Large intestine (tissue), 3 donors: ENCODE data around the gene TCP10L. TPM values are rescaled to one million over a fixed set of nuclear protein-coding genes. Genes with fewer than 3 reads are reported as not detected.
"Not testable (repeated sequence)": the region's sequence is repeated elsewhere in the genome, so short reads cannot be mapped to it uniquely, and the experiment has no call there.

Source experiments
- DNase-seq, 2 donors: peaks; one replicate each; pipeline versions ENCODE4 v3.0.0 to v3.0.0-alpha.2; 2013
- H3K27ac ChIP-seq: one replicate; pipeline ENCODE4 v1.5.1; 2013; ENCODE audit warnings: low read length
- H3K27me3 ChIP-seq: 2 replicates; pipeline ENCODE4 v1.6.1; 2013; ENCODE audit warnings: low read length; ENCODE audit not compliant: control insufficient read depth, insufficient read depth
- H3K36me3 ChIP-seq: 2 replicates; pipeline ENCODE4 v1.6.1; 2013; ENCODE audit warnings: low read length; ENCODE audit not compliant: control insufficient read depth, insufficient read depth
- H3K4me1 ChIP-seq: one replicate; pipeline ENCODE4 v1.6.1; 2013; ENCODE audit warnings: low read length; ENCODE audit not compliant: control insufficient read depth, insufficient read depth
- H3K4me3 ChIP-seq: one replicate; pipeline ENCODE4 v1.5.1; 2013; ENCODE audit warnings: low read length
- H3K9me3 ChIP-seq: one replicate; pipeline ENCODE4 v1.6.1; 2013; ENCODE audit warnings: mild to moderate bottlenecking, low read depth, low read length, moderate library complexity; ENCODE audit not compliant: control insufficient read depth
- WGBS: methylation state at CpG from one replicate; pipeline ENCODE4 v1.1.5; 2013; ENCODE audit warnings: low lambda C conversion rate; ENCODE audit not compliant: insufficient coverage; 5-methylcytosine and 5-hydroxymethylcytosine counted together
- polyA plus RNA-seq: library from polyadenylated mRNA; unstranded; fragments of 120-200 nt; gene quantifications from one replicate; pipeline ENCODE4 v1.2.1, GENCODE V29; 2013

TCP10L gene
- polyA plus RNA-seq, 1 donor, result 0.70 TPM

GRCh38 chr21:32558106-32558505 is 27.2 kb downstream of the TCP10L start:
- H3K9me3 ChIP-seq, result no peaks in the 10 kb centered on the region
- no peaks in the 10 kb centered on the region for H3K36me3 ChIP-seq
- WGBS, result no CpG with 5 or more reads among the region's 3 CpGs
- H3K4me1 ChIP-seq, result no peaks in the 10 kb centered on the region
- H3K27me3 ChIP-seq, result no peaks in the 10 kb centered on the region
- no peak overlapping the region for H3K4me3 ChIP-seq
- H3K27ac ChIP-seq, result no peak overlapping the region
- no peak for DNase-seq

GRCh38 chr21:32554832-32555638 is 30.3 kb downstream of the TCP10L start:
- no peaks in the 10 kb centered on the region for H3K9me3 ChIP-seq
- H3K36me3 ChIP-seq, result no peaks in the 10 kb centered on the region
- DNase-seq, result no peak
- H3K27me3 ChIP-seq, result no peaks in the 10 kb centered on the region
- H3K4me3 ChIP-seq, result no peak overlapping the region
- no CpG with 5 or more reads among the region's 4 CpGs for WGBS
- H3K27ac ChIP-seq, result no peak overlapping the region
- no peaks in the 10 kb centered on the region for H3K4me1 ChIP-seq

GRCh38 chr21:32549886-32550285 is 35.4 kb downstream of the TCP10L start:
- H3K4me3 ChIP-seq, result no peak overlapping the region
- no peak overlapping the region for H3K27ac ChIP-seq
- DNase-seq, result no peak
- no peaks in the 10 kb centered on the region for H3K27me3 ChIP-seq
- no CpG with 5 or more reads among the region's 3 CpGs for WGBS
- H3K9me3 ChIP-seq, result no peaks in the 10 kb centered on the region
- no peaks in the 10 kb centered on the region for H3K4me1 ChIP-seq
- H3K36me3 ChIP-seq, result no peaks in the 10 kb centered on the region

DNA sequence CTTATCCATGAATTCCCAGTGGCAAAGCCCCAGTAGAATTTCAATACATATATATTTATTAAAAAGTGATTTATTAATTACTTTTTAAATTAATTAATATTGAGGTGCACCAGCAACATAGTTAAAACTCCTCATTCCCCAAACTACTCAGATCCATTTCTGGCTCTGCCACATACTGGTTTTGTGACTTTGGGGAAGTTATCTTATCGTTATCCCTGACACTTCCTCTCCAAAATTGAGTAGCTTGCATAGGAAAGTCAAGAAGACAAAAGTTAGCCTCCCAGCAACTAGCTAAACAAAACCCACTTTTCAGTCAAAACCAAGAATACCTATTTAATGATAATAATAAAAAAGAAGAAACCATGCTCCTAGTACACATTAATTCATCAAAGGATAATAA is 35.9 kb downstream of the TCP10L start:
- Histone ChIP-seq H3K27me3 (no peaks in the 10 kb centered on the region), H3K4me3 (no peak overlapping the region), H3K27ac (no peak overlapping the region), H3K9me3 (no peaks in the 10 kb centered on the region), H3K4me1 (no peaks in the 10 kb centered on the region), H3K36me3 (no peaks in the 10 kb centered on the region)
- no CpG with 5 or more reads among the region's 1 CpG for WGBS
- DNase-seq, result no peak

- no peaks in the 10 kb centered on the region for H3K36me3 ChIP-seq
- H3K4me1 ChIP-seq, result no peaks in the 10 kb centered on the region
- H3K27ac ChIP-seq, result no peak overlapping the region
- no peaks in the 10 kb centered on the region for H3K27me3 ChIP-seq
- WGBS, result 81% methylated on average over 3 of the region's 8 CpGs
- H3K4me3 ChIP-seq, result no peak overlapping the region
- no peak for DNase-seq
- no peaks in the 10 kb centered on the region for H3K9me3 ChIP-seq
Measured at GRCh38 chr21:32548978-32549377, 36.3 kb downstream of the TCP10L start.

- H3K4me1 ChIP-seq, result no peaks in the 10 kb centered on the region
- no peak for DNase-seq
- no peaks in the 10 kb centered on the region for H3K36me3 ChIP-seq
- H3K4me3 ChIP-seq, result no peak overlapping the region
- H3K9me3 ChIP-seq, result no peaks in the 10 kb centered on the region
- no peaks in the 10 kb centered on the region for H3K27me3 ChIP-seq
- WGBS, result no CpG with 5 or more reads among the region's 4 CpGs
- H3K27ac ChIP-seq, result no peak overlapping the region
Measured at GRCh38 chr21:32547018-32547417, 38.3 kb downstream of the TCP10L start.

- DNase-seq, result no peak
- Histone ChIP-seq H3K27me3 (no peaks in the 10 kb centered on the region), H3K27ac (no peak overlapping the region), H3K4me3 (no peak overlapping the region), H3K9me3 (no peaks in the 10 kb centered on the region), H3K36me3 (no peaks in the 10 kb centered on the region), H3K4me1 (no peaks in the 10 kb centered on the region)
- WGBS, result 93% methylated on average over 3 of the region's 6 CpGs
Measured at GRCh38 chr21:32545948-32546441, 39.3 kb downstream of the TCP10L start.

GRCh38 chr21:32544697-32545096 is 40.6 kb downstream of the TCP10L start:
- DNase-seq, result no peak
- Histone ChIP-seq H3K4me1 (no peaks in the 10 kb centered on the region), H3K4me3 (no peak overlapping the region), H3K9me3 (no peaks in the 10 kb centered on the region), H3K36me3 (no peaks in the 10 kb centered on the region), H3K27me3 (no peaks in the 10 kb centered on the region), H3K27ac (no peak overlapping the region)
- WGBS, result no CpG with 5 or more reads among the region's 4 CpGs

GRCh38 chr21:32543975-32544374 is 41.3 kb downstream of the TCP10L start:
- Histone ChIP-seq H3K4me1 (no peaks in the 10 kb centered on the region), H3K36me3 (no peaks in the 10 kb centered on the region), H3K4me3 (no peak overlapping the region), H3K9me3 (no peaks in the 10 kb centered on the region), H3K27ac (no peak overlapping the region), H3K27me3 (no peaks in the 10 kb centered on the region)
- no CpG with 5 or more reads among the region's 3 CpGs for WGBS
- no peak for DNase-seq

GRCh38 chr21:32543056-32543455 is 42.3 kb downstream of the TCP10L start:
- H3K36me3 ChIP-seq, H3K4me3 ChIP-seq, H3K4me1 ChIP-seq, H3K27ac ChIP-seq, H3K9me3 ChIP-seq, H3K27me3 ChIP-seq, DNase-seq: not testable (repeated sequence)
- no CpG with 5 or more reads among the region's 2 CpGs for WGBS

DNA sequence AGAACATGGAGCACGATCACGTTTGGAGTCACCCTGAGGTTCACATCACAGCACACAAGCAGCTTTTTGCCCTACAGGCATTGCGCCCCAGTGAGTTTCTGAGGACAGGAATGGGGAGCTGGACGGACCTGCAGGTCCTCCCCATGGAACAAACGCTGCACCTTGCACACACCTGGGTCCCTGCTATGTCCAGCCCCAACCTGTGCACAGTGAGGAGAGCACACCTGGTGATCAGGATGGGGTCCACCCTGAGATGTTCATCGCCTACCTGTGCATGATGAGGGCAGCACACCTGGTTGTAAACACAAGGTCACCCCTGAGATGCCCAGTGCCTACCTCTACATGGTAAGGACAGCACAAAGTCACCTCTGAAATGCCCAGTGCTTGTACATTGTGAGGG is 45.9 kb downstream of the TCP10L start:
- no peak for DNase-seq
- H3K4me1 ChIP-seq, result no peaks in the 10 kb centered on the region
- no peaks in the 10 kb centered on the region for H3K36me3 ChIP-seq
- H3K9me3 ChIP-seq, result no peaks in the 10 kb centered on the region
- H3K27me3 ChIP-seq, result no peaks in the 10 kb centered on the region
- WGBS, result no CpG with 5 or more reads among the region's 6 CpGs
- no peak overlapping the region for H3K4me3 ChIP-seq
- H3K27ac ChIP-seq, result no peak overlapping the region
